Ascending aorta (tissue), 2 donors: Measurements from ENCODE around the gene CREG2. TPM values are rescaled to one million over a fixed set of nuclear protein-coding genes. Genes with fewer than 3 reads are reported as not detected.

ENCODE experiments used
- DNase-seq, 2 donors: peaks; one replicate each; pipeline ENCODE4 v3.0.0-alpha.2; 2019; ENCODE audit warnings: low spot score in 2 of 2
- H3K27ac ChIP-seq, 2 donors: fragments of 200-600 bp; sonication (generic); one replicate each; pipeline ENCODE4 v1.5.1; 2016 to 2017; ENCODE audit warnings: mild to moderate bottlenecking in 1 of 2
- H3K27me3 ChIP-seq: fragments of 200-600 bp; sonication (generic); one replicate; pipeline ENCODE4 v1.5.1; 2017
- H3K36me3 ChIP-seq, 2 donors: fragments of 200-600 bp; sonication (generic); one replicate each; pipeline ENCODE4 v1.5.1; 2016
- H3K4me1 ChIP-seq, 2 donors: fragments of 200-600 bp; sonication (generic); one replicate each; pipeline ENCODE4 v1.5.1; 2016 to 2017; ENCODE audit warnings: mild to moderate bottlenecking in 1 of 2
- H3K4me3 ChIP-seq, 2 donors: fragments of 200-600 bp; sonication (generic); one replicate each; pipeline ENCODE4 v1.5.1; 2016 to 2017; ENCODE audit warnings: mild to moderate bottlenecking in 1 of 2
- H3K9me3 ChIP-seq, 2 donors: fragments of 200-600 bp; sonication (generic); one replicate each; pipeline ENCODE4 v1.5.1; 2016
- intact Hi-C: fragments of 100-400 bp; cut with DNase I; formaldehyde crosslinking; loops from one replicate; pipeline ENCODE4 v1.15.1; 2023
- total RNA-seq: library from RNA; depleted of rRNA; stranded (reverse); fragments of >200 nt; gene quantifications from one replicate; pipeline ENCODE4 v1.1.0, GENCODE V29; 2016
- TF ChIP-seq, protein P1 (sequence below), 3 experiments: fragments of 200-600 bp in 2 of 3; fragments of 450-650 bp in 1 of 3; sonication (generic) in 2 of 3; IDR thresholded peaks; one replicate each; pipeline ENCODE4 v1.5.1; 2016 to 2019; ENCODE audit warnings: antibody characterized with exemption in 3 of 3, mild to moderate bottlenecking in 1 of 3, moderate library complexity in 1 of 3

Gene CREG2, protein sequence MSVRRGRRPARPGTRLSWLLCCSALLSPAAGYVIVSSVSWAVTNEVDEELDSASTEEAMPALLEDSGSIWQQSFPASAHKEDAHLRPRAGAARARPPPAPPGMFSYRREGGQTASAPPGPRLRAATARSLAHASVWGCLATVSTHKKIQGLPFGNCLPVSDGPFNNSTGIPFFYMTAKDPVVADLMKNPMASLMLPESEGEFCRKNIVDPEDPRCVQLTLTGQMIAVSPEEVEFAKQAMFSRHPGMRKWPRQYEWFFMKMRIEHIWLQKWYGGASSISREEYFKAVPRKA
- total RNA-seq: not detected

DNA sequence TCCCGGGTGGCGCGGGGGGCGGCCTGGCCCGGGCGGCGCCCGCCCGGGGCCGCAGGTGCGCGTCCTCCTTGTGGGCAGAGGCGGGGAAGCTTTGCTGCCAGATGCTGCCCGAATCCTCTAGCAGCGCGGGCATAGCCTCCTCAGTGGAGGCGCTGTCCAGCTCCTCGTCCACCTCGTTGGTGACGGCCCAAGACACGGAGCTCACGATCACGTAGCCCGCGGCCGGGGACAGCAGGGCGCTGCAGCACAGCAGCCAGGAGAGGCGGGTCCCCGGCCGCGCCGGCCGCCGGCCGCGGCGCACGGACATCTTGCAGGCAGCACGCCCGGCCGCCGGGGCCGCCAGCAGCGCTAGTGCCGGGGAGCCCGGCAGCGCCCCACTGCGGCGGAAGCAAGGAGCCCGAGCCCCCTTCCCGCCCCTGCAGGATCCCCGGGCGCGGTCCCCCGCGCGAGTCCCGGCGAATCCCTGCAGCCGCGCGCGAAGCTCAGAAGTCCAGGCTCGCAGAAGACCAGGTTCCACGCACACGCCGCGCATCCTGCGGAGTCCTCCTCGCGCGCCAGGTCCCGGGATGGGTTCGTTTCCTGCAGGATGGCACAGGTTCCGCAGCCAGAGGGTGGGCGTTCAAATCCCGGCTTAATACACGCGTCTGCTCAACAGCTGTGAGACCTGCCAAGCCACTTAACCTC, at the start of gene CREG2:
CREG2 (minus strand) TSS at position 353 of the 684 bp plus-strand sequence; CDS start at position 307, 46 bp downstream.
- Histone ChIP-seq H3K4me3 (peak within 1 kb of the TSS; percentile 48 to 68), H3K4me1 (peaks cover 0 to 9% of the 10 kb centered on the region in 2 donors), H3K9me3 (no peaks in the 10 kb centered on the region), H3K36me3 (no peaks in the 10 kb centered on the region), H3K27me3 (no peaks in the 10 kb centered on the region), H3K27ac (no peak within 1 kb of the TSS)
- peak in 1 of 2 donors; percentile 66 for DNase-seq
- intact Hi-C loops: no loop called here
- TF ChIP-seq, protein P1, sequence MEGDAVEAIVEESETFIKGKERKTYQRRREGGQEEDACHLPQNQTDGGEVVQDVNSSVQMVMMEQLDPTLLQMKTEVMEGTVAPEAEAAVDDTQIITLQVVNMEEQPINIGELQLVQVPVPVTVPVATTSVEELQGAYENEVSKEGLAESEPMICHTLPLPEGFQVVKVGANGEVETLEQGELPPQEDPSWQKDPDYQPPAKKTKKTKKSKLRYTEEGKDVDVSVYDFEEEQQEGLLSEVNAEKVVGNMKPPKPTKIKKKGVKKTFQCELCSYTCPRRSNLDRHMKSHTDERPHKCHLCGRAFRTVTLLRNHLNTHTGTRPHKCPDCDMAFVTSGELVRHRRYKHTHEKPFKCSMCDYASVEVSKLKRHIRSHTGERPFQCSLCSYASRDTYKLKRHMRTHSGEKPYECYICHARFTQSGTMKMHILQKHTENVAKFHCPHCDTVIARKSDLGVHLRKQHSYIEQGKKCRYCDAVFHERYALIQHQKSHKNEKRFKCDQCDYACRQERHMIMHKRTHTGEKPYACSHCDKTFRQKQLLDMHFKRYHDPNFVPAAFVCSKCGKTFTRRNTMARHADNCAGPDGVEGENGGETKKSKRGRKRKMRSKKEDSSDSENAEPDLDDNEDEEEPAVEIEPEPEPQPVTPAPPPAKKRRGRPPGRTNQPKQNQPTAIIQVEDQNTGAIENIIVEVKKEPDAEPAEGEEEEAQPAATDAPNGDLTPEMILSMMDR (IDR thresholded peaks at IDR 0.05): peak in 1 of 3 experiments; percentile 40

DNA sequence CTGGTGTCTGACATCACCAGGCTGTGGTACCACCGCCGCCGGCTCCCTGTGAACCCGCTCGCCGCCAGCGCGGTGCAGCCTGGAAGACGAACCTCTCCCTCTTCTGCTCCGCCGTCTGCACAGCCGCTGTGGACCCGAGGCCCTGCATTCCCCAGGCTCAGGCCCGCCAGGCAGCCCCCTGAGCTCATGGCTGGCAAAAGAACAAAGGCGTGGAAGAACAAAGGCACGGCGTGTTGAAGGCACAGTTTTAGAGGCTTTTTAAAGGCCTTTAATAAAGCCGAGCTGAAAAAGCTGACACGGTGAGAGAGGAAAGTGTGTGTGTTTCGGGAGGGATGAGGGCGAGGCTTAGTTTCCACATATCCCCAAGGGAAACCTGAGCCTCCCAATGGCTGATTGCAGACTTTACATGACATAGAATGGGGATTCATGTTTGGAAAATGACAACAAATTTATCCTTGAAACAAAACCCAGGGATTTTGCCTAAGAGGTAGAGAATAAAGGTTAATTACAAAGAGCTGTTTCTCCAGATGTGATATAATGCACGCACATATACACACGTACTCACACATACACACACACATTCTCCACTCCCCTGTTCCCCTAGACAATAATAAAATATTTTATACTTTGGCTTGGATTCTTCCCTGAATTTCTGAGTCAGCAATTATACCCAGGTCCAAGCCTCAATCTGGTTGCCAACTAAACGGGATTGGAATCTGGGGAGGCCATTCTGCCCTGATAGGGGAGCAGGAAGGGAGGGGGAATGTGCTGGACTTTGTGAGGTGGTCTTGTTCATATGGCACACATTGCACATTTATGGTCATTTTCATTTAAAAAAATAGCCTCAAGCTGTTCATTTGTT, 47.9 kb upstream of the CREG2 start:
- H3K4me1 ChIP-seq: peaks cover 0 to 3% of the 10 kb centered on the region in 2 donors
- H3K36me3 ChIP-seq: no peaks in the 10 kb centered on the region
- H3K27ac ChIP-seq: no peak overlapping the region
- no peak overlapping the region for H3K4me3 ChIP-seq
- no peaks in the 10 kb centered on the region for H3K27me3 ChIP-seq
- intact Hi-C loops: no loop called here
- no peaks in the 10 kb centered on the region for H3K9me3 ChIP-seq
- TF ChIP-seq, protein P1 (IDR thresholded peaks at IDR 0.05): no peak
- DNase-seq: no peak

DNA sequence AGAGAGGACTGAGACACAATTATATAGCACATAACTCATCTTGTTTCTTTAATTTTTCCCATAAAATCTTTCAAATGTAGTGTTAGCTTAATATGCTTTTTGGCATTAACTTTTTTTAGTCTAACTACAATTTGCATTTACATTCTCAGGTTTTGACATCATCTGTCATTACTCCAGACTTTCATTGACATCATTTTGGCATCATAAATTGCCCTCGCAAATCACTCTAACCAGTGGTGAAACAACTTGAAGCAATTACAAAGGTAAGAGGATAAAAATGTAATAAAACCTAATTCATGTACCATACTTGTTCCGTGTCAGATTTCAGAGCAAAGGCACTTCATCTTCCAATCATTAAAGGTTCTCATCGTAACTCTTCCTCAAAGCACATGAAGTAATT, 46.2 kb upstream of the CREG2 start:
- intact Hi-C loops: no loop called here
- no peaks in the 10 kb centered on the region for H3K27me3 ChIP-seq
- H3K27ac ChIP-seq: no peak overlapping the region
- TF ChIP-seq, protein P1 (IDR thresholded peaks at IDR 0.05): no peak
- H3K4me3 ChIP-seq: no peak overlapping the region
- peaks cover 0 to 3% of the 10 kb centered on the region in 2 donors for H3K4me1 ChIP-seq
- DNase-seq: no peak
- H3K9me3 ChIP-seq: no peaks in the 10 kb centered on the region
- no peaks in the 10 kb centered on the region for H3K36me3 ChIP-seq

DNA sequence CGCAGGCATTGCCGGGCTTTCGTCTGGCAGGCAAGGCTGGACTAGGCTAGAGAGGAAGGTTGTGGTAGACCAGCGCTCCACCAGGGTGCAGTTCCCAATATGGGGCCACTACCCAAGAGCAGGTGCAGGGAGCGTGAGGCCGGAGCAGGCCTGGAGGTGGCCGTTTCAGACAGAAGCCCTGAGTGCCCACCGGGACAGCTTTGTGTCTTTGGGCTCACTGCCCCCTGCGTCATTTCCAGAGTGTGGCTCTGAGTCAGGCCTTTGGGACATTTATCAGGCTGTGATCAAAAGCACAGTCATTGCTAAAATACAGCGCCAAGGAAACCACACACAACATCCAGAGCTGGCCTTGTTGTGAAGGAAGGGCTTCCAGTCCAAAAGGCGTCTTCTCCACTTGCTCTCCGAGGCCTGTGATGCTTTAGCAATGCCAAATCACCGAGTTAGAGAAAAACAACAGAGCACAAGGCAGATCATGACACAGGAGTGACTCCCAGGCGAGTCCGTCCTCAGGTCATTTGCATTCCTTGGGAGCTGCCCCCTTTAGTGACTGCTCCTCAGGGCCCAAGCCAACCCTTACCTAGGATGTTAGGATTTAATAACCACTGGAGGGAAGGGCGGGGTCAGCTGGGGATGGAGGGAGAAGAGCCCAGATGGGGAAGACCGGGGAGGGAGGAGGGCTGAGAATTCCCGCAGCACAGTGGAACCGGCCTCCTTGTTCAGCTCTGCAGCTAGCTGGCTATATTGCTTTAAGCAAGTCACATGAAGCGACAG, 45.3 kb upstream of the CREG2 start:
- no peak overlapping the region for H3K4me3 ChIP-seq
- H3K36me3 ChIP-seq: no peaks in the 10 kb centered on the region
- H3K27ac ChIP-seq: no peak overlapping the region
- no peaks in the 10 kb centered on the region for H3K27me3 ChIP-seq
- DNase-seq: peak in 1 of 2 donors; percentile 71
- TF ChIP-seq, protein P1 (IDR thresholded peaks at IDR 0.05): no peak
- H3K4me1 ChIP-seq: peaks cover 0 to 3% of the 10 kb centered on the region in 2 donors
- intact Hi-C loops: no loop called here
- no peaks in the 10 kb centered on the region for H3K9me3 ChIP-seq

DNA sequence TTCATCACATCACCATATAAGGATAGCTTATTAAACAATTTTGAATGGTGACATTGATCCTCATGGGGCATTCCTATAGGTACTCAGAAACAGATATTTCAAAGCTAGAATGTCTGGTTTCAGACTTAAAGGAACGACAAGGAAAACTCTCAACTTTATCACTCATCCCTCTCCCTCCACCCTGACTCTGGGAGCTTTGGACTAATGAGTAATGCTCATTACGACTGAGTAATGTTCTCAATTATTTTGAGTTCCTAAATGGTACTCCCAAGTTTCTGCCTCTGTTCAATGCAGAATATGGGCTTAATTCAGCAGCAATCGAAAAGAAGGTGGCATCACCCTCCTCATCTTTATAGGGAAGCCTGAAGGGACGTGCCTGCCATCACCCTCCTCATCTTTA, 44.2 kb upstream of the CREG2 start:
- H3K4me3 ChIP-seq: no peak overlapping the region
- DNase-seq: no peak
- intact Hi-C loops: no loop called here
- H3K27ac ChIP-seq: no peak overlapping the region
- H3K4me1 ChIP-seq: peaks cover 0 to 3% of the 10 kb centered on the region in 2 donors
- no peaks in the 10 kb centered on the region for H3K9me3 ChIP-seq
- H3K36me3 ChIP-seq: no peaks in the 10 kb centered on the region
- TF ChIP-seq, protein P1 (IDR thresholded peaks at IDR 0.05): no peak
- no peaks in the 10 kb centered on the region for H3K27me3 ChIP-seq
